HG03457 (cell line): ENCODE measurements around the gene RGS10.
"Not testable (repeated sequence)": the region's sequence is repeated elsewhere in the genome, so short reads cannot be mapped to it uniquely, and the experiment has no call there.

ENCODE experiments used
- ATAC-seq: cut with Tn5 transposase; IDR thresholded peaks from one replicate; pipeline ENCODE4 v1.9.1; 2021; ENCODE audit warnings: moderate number of reproducible peaks; ENCODE audit not compliant: unreplicated experiment

RGS10 gene

DNA sequence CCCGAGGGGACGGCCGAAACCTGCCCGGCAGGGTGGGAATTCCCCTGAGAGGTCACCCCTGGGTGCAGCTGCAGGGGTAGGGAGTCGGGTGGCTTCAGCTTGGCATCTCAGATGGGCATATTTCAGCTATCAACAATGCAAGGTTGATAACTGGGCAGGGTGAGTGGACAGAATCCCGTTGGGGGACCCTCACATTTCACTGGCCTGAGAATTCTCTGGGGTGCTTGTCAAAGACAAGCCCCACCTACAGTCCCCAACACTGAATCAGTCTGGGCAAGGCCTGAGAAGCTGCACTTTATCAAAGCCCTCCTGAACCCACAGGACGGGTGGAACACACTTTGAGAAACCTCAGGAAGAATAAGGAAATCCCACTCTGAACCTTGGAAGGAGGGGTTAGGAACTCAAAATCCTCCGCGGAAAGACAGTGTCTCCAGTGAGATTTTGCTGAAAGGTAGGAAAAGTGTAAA, 3.1 kb downstream of the RGS10 start:
- no peak for ATAC-seq

DNA sequence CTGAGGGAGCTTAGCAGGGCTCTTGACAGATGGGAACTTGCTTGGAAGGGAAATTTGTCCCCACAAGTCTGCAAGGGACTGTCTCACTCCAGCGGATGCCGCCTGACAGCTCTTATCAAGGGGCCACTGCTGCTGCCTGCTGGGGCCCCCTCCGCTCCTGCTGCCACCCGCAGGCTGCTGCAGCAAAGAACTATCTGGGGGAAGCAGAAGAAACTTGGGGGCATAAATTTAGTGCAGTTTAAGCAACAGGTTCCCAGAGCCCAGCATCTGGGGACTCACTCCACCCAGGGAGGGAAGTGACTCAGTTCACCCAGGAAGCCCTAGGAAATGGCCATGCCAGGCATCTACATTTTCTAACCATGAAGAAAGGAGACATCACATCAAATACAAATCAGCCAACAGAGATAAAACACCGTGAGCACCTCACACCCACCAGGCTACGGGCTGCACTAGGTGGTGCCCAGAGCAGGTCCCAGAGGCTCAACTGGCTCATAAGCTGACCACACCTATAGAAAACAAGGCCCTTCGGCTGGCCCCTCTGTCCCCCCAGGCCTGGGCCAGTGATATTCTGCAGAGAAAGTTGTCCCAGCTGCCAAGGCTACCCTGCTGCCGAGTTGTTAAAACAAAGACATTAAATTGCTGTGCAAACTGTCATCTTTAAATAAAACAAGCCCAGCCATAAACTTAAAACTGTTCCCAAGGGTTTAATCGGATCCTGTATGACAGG, 3.7 kb downstream of the RGS10 start:
- no peak for ATAC-seq

DNA sequence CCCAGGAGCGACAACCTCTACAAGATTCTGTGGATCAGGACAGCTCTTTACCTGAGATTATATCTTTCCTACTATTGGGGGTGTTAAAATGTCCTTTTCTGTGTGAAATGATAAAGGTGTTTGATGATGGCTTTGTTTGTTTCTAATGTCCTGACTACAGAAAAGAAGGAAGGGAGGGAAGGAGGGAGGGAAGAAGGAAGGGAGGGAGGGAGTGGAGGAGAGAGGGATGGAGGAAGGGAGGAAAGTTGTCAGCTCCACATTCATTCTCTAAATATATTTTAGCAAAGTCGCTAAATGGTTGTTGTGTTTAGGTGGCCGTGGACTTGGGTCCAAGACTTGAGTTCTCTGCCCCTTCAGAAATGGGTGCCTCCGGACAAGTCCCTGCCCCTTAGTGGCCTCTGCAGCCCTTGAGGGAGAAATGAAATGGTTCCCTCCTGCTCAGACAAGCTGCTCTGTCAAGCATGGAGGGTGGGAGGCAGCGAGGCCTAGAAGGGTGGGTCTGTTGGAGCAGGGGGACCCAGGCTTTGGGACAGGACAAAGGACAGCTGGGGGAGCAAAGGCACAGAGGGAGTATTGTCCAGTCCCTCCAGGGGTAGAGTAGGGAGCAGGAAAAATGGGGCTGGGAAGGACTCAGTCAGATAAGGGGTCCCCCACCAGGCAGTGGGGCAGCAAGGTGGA, 4.4 kb downstream of the RGS10 start:
- no peak for ATAC-seq

- no peak for ATAC-seq
Observed at GRCh38 chr10:119536508-119537025, 6.0 kb downstream of the RGS10 start.

GRCh38 chr10:119535837-119536507, 6.5 kb downstream of the RGS10 start:
- ATAC-seq = no peak

DNA sequence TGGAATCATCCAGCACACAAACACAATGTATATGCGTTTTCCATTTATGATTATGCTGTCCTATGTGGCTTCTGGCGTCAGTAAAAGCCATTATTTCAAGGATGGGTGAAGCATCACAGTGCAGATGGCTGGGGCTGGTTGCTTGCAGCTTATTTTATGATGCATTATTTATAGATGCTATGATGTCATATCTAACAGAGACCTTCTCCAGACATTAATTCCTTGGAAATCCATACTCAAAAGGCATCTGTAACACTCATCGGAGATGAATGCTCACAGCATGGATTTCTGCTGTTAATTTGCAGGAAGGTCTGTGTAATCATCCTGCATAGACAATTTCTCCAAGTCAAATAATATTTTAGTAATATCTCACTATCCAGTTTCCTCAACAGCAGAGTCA, 7.2 kb downstream of the RGS10 start:
- no peak for ATAC-seq

GRCh38 chr10:119533473-119533872, 9.0 kb downstream of the RGS10 start:
- ATAC-seq = no peak

DNA sequence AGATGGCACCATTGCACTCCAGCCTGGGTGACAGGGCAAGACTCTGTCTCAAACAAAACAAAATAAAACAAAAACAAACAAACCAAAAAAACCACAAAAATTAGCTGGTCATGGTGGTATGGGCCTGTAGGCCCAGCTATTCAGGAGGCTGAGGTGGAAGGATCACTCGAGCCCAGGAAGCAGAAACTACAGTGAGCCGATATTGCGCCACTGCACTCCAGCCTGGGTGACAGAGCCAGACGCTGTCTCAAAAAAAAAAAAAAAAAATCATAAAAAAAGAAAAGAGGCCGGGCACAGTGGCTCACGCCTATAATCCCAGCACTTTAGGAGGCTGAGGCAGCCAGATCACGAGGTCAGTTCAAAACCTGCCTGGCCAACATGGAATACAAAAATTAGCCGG, 9.7 kb downstream of the RGS10 start:
- not testable (repeated sequence) for ATAC-seq

DNA sequence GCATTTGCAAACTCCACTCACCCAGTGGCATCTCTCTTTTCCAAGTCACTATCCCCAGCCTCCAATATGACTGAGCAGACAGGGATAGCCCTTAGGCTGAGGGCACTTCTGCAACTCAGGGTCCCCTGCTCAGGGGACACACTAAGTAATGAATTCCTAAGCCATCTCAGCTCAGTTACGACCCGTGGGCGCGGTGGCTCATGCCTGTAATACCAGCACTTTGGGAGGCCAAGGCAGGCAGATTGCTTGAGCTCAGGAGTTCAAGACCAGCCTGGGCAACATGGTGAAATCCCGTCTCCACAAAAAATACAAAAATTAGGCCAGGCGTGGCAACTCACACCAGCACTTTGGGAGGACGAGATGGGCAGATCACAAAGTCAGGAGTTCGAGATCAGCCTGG, 10.3 kb downstream of the RGS10 start:
- ATAC-seq = not testable (repeated sequence)

GRCh38 chr10:119531067-119531466, 11.5 kb downstream of the RGS10 start:
- ATAC-seq = no peak

- not testable (repeated sequence) for ATAC-seq
Observed at GRCh38 chr10:119528663-119529237, 13.8 kb downstream of the RGS10 start.

DNA sequence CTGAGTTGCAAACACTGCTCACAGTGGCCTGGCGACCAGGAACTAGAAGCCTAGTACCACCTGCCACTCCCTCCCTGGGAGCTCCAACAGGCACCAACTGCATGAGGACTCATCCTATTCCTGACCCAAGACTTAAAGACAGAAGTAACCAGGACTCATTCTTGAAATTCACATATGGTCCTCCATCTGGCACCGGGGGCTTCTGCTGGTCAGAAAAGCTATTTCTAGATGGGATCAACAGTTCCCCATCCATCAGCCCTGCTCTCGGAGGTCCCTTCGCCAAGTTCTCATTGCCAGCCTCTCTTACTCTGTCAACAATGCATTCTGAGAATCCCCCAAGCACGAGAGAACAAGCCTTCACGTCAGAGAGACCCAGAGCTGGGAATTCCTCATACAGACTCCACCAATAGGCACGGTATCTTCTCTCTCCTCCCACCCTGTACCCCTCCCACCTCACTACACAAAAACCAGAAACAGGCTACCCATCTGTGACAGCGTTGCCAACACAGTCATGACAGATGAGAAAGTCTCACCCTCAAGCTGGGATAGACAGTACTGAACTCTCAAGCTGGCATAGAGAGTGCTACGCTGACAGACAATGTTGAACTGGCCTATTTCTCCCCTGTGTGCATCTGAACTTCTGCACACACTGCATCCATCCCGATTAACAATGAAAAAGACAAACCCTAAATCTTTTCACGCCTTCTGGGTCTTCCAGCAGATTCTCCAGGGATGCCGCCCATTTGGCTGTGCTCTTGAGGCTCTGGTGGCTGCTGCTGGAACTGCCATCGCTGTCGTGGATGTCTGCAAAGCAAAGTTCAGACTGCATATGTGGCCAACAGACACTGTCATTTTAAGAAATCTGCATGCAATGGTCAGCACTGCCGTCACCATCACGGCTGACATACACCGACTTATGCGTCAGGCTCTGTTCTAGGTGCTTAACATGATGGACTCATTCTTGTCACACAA, 15.6 kb downstream of the RGS10 start:
- ATAC-seq = no peak

GRCh38 chr10:119526149-119526548, 16.4 kb downstream of the RGS10 start:
- ATAC-seq = no peak

- no peak for ATAC-seq
Observed at GRCh38 chr10:119525116-119525515, 17.4 kb downstream of the RGS10 start.

GRCh38 chr10:119524720-119525070, 17.8 kb downstream of the RGS10 start:
- ATAC-seq = no peak

GRCh38 chr10:119523895-119524719, 18.4 kb downstream of the RGS10 start:
- ATAC-seq = no peak

- ATAC-seq = no peak
Observed at GRCh38 chr10:119522747-119523426, 19.6 kb downstream of the RGS10 start.

DNA sequence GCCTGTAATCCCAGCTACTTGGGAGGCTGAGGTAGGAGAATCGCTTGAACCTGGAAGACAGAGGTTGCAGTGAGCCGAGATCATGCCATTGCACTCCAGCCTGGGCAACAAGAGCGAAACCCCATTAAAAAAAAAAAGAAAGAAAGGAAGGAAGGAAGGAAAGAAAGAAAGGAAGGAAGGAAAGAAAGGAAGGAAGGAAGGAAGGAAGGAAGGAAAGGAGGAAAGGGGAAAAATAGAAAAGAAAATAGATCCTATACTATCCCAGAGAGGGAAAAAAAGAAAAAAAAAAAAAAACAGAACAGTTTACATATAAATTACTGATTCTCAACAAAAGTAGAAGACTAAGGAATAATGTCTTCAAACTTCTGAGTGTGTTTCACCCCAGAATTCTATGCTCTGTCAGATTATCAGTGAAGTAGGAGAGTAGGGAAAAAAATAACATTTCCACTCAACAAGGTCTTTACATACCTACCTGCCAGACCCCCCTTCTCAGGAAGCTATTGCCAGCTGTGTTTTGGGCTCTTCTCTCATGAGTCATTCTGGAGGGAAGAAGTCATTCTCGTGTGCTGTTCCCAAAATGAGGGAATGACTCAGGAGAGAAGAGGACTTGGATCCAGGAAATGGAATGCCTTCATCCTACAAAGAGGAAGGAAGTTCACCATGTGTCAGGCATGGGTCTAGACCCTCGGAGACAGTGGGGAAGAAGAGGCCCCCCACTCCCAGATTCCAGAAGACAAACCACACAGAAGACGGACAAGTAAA, 20.9 kb downstream of the RGS10 start:
- no peak for ATAC-seq
